Bronchial epithelial cell (primary cell): ENCODE data around the gene SCN8A. TPM values are rescaled to one million over a fixed set of nuclear protein-coding genes. Genes with fewer than 3 reads are reported as not detected.

Experiments used
- DNase-seq: peaks from one replicate; pipeline ENCODE4 v3.0.0-alpha.2; 2010; ENCODE audit warnings: low read depth
- FAIRE-seq: peaks from 2 replicates; lab custom pipeline; 2011; peaks lifted over from hg19 to GRCh38; lab: Jason Lieb, UNC
- H3K27me3 ChIP-seq: 2 replicates; pipeline ENCODE4 v1.5.1; 2011; ENCODE audit warnings: low read length; ENCODE audit not compliant: control insufficient read depth, insufficient read depth
- H3K36me3 ChIP-seq: 2 replicates; pipeline ENCODE4 v1.5.1; 2011; ENCODE audit warnings: low read length; ENCODE audit not compliant: control insufficient read depth, insufficient read depth
- H3K4me3 ChIP-seq: 2 replicates; pipeline ENCODE4 v1.5.1; 2011; ENCODE audit warnings: mild to moderate bottlenecking, low read depth, low read length, control low read depth
- total RNA-seq: library from RNA; depleted of rRNA; stranded (reverse); fragments of >200 nt; gene quantifications from 2 replicates; pipeline ENCODE4 v1.2.1, GENCODE V29; 2014
- TF ChIP-seq, protein P1 (sequence below): IDR thresholded peaks from 2 replicates; pipeline ENCODE4 v1.5.1; 2011; ENCODE audit warnings: mild to moderate bottlenecking, moderate library complexity, low read length, control low read depth, inconsistent platforms; ENCODE audit not compliant: insufficient read depth, severe bottlenecking

SCN8A gene
- total RNA-seq, 1 donor from 2014 or later = under 0.01 TPM

DNA sequence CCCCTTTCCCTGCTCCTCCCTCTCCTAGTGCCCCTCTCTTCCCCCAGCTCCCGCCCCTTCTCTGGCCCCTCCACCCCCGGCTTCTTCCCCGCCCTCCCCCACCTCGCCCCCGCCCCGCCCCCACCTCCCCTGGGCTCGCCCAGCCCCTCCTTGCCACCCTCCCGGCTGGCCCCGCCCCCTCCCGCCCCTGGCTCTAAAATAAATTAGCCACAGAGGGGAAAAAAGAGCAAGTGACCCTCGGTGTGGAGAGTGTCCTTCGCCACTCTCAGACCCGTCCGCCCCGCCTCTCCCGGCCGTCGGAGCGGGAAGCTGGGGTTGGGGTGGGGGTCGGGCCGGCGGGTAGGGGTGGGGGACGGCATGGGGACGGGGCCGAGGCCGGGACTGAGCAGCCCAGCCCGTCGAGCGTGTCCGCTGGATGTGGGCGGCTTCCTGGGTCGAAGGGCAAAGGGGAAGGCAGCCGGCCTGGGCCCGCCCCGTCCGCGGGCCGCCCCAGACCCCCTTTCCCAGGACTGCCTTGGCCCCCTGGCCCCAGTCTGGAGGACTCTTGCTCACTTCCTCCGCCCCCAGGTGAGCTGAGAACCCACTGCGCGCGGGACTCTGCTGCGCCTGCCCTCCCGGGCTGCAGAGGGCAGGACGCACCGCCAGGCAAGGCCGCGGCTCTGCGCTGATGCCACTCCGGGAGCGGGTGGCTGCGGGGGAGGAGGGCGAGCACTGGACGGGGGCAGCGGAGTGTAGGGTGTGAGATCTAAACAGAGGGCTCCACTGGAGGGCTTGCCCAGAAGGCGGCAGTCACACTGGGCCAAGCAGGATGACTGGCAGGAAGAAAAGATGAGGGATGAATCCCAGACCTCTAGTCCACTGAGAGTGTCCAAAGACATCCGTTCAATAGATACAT is 258.1 kb downstream of the SCN8A start:
- FAIRE-seq (no peak), DNase-seq (no peak)
- H3K36me3 ChIP-seq = no peaks in the 10 kb centered on the region
- H3K4me3 ChIP-seq = no peak overlapping the region
- H3K27me3 ChIP-seq = peaks cover 38% of the 10 kb centered on the region
- TF ChIP-seq, protein P1, sequence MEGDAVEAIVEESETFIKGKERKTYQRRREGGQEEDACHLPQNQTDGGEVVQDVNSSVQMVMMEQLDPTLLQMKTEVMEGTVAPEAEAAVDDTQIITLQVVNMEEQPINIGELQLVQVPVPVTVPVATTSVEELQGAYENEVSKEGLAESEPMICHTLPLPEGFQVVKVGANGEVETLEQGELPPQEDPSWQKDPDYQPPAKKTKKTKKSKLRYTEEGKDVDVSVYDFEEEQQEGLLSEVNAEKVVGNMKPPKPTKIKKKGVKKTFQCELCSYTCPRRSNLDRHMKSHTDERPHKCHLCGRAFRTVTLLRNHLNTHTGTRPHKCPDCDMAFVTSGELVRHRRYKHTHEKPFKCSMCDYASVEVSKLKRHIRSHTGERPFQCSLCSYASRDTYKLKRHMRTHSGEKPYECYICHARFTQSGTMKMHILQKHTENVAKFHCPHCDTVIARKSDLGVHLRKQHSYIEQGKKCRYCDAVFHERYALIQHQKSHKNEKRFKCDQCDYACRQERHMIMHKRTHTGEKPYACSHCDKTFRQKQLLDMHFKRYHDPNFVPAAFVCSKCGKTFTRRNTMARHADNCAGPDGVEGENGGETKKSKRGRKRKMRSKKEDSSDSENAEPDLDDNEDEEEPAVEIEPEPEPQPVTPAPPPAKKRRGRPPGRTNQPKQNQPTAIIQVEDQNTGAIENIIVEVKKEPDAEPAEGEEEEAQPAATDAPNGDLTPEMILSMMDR = no peak

DNA sequence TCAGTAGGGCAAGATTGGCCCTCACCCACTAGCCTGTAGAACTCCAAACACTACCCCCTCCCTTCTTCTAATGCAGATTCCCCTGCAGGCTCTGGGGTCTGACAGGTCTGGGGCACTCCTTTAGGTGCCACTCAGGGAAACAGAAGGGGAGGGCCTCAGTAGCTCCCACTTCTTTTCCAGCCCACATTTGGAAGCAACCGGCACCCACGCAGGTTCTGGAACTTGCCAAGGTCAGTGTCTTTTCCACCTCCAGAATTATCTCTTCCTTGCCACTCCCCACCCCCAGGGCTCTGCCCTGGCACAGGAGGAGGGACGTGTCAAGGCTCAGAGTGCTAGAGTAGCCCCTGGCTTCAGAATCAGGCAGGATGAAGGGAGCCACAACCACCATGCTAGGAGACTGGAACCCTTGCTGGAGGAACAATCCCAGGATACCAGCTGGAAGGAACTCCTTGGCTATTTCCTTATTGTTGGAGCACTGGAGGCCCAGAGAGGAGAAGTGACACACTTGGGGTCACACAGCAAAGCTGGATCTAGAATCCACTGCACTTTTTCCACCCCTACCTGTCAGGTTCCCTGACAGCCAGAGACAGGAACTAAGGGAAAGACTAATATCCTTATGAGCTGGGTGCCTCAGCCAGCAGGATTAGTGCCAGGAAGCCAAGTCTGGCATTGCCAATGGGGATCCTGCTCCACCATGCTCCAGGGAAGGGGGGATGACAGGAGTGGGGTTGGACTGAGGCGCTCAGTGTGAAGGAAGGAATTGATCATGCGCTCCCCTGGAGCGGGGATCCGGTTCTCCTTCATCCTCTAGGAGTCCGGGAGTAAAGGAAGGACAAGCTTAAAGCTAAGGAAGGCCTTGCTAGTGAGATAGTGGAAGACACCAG is 259.3 kb downstream of the SCN8A start:
- no peak for FAIRE-seq
- no peak for DNase-seq
- Histone ChIP-seq H3K36me3 (no peaks in the 10 kb centered on the region), H3K27me3 (peaks cover 30% of the 10 kb centered on the region), H3K4me3 (no peak overlapping the region)
- TF ChIP-seq, protein P1 = no peak

DNA sequence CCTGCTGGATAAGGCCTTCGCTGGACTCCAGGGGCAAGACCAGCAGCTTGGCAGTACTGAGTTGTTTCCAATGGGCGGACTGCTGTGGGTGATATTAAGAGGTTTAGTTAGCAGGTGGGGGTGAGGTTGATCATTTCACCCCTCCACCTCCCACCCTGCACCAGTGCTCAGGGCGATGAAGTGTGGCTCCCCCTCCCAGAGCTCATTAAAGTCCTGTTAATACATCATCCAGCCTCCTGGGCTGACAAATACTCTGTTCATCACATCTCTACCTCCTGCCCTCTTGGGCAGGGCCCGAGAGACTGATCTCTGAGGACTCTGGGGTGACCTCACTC is 259.9 kb downstream of the SCN8A start:
- Histone ChIP-seq H3K4me3 (no peak overlapping the region), H3K27me3 (peaks cover 30% of the 10 kb centered on the region)

DNA sequence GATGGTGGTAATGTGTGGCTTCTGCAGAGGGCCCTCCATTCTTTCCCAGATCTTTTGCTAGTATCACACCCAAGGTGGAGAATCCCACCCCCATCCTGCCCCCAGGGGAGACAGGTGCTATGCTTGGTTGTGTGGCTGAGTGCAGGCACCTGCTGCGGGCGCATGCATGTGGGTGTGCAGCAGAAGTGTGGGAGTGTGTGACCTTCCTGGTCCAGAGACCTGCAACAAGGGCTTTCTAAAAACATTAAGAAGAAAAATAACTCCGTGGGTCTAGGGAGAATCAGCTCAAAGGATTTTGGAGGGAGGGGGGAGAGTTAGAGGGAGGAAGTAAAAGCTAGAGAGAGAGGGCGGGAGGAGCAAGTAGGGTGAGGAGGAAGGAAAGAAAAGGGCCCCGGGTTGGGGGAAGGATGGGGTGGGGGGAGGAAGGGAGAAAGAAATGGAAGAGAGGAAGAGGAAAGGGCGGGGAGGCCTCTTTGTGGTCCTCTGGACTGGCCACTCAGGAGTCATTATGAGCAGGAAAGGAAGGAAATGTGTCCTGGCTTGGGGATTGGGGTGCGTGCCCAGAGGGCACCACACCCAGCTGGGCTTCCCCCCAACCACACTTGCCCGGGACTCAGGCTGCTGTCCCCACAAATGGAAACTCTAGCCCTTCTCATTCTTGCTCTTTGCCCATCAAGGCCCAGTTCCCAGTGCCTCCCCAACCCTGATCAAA is 260.5 kb downstream of the SCN8A start:
- TF ChIP-seq, protein P1 = no peak
- H3K4me3 ChIP-seq = no peak overlapping the region
- no peak for FAIRE-seq
- no peaks in the 10 kb centered on the region for H3K36me3 ChIP-seq
- no peak for DNase-seq
- peaks cover 31% of the 10 kb centered on the region for H3K27me3 ChIP-seq

More for the DNA sequence above, 259.9 kb downstream of the SCN8A start:
- DNase-seq (no peak), FAIRE-seq (no peak)
- TF ChIP-seq, protein P1 = no peak
- no peaks in the 10 kb centered on the region for H3K36me3 ChIP-seq

DNA sequence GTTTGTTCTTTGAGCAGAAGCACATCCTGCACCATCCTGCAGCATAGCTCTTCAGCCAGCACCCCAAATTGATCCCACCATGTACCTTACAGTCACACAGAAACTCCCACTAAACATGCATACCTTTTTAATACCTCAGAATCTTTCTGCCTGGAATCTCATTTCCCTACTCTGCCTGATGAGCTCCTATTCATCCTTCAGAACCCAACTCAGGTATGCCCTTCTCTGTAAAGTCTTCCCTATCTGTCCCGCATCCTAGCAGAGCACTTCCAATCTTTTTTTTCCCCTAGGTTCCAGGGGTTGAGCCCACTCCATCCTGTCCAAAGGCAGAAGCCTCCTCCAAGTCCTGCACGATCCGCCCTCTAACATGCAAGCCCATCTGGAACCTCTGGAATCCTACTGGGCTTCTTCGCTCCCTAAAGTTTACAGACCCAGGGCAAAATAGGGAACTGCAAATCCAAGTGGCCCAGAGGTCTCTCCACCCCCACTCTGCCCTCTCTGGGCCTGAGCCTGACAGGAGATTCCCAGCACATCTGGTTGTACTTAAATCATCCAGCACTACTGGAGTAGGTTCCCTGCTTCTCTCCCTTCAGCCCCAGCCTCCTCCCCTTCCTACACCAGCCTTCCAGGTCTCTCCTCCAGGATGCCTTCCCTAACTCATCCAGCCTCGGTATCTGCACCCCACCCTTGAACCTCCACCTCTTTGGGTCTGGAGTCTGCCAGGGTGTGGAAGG is 261.5 kb downstream of the SCN8A start:
- Histone ChIP-seq H3K27me3 (peaks cover 26% of the 10 kb centered on the region), H3K36me3 (no peaks in the 10 kb centered on the region), H3K4me3 (no peak overlapping the region)
- peak; percentile 18 for FAIRE-seq
- TF ChIP-seq, protein P1 = no peak
- no peak for DNase-seq
